Measurements from ENCODE around the gene ZNF256. TPM values are rescaled to one million over a fixed set of nuclear protein-coding genes. Genes with fewer than 3 reads are reported as not detected.

Gene ZNF256
- total and polyA plus RNA-seq, 10 of the 15 experiments (the other 5 are each of a cell fraction or from before 2014, with no cell fraction given): 1.0 to 7.5 (median 4.3) TPM

GRCh38 chr19:57916168-57916995, 31.1 kb downstream of the ZNF256 start, which contains the start of gene ZNF417 (continued):
- peak; percentile 28; the same call in 1 of the 2 replicates for TF ChIP-seq ELK1 (IDR thresholded peaks at IDR 0.05; ENCODE audit: low read depth, low read length)
- peak; percentile 45 for TF ChIP-seq USF1 (IDR thresholded peaks at IDR 0.05; ENCODE audit: borderline replicate concordance, extremely low read length, insufficient read depth, low read depth, low read length)
- peak; percentile 75 for TF ChIP-seq POLR2A (IDR thresholded peaks at IDR 0.05; ENCODE audit: low read depth, low read length)
- peak; percentile 20; the same call in 1 of the 2 replicates for TF ChIP-seq RAD21 (IDR thresholded peaks at IDR 0.05; ENCODE audit: insufficient read depth, low read depth, low read length)
- peak; percentile 96 for TF ChIP-seq RB1 (IDR thresholded peaks at IDR 0.05; ENCODE audit: borderline replicate concordance)
- TF ChIP-seq, protein P1, sequence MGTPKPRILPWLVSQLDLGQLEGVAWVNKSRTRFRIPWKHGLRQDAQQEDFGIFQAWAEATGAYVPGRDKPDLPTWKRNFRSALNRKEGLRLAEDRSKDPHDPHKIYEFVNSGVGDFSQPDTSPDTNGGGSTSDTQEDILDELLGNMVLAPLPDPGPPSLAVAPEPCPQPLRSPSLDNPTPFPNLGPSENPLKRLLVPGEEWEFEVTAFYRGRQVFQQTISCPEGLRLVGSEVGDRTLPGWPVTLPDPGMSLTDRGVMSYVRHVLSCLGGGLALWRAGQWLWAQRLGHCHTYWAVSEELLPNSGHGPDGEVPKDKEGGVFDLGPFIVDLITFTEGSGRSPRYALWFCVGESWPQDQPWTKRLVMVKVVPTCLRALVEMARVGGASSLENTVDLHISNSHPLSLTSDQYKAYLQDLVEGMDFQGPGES (IDR thresholded peaks at IDR 0.05): peak; percentile 30; the same call in 1 of the 2 replicates
- TF ChIP-seq IKZF2 (IDR thresholded peaks at IDR 0.05): 0 out of 4 replicates have a peak, but pooled peaks of 1 of the 2 experiments have one; percentile 32
- peak; percentile 42; the same call in 1 of the 2 replicates for TF ChIP-seq FOXM1 (IDR thresholded peaks at IDR 0.05; ENCODE audit: low read depth, low read length)
- TF ChIP-seq, protein P2, sequence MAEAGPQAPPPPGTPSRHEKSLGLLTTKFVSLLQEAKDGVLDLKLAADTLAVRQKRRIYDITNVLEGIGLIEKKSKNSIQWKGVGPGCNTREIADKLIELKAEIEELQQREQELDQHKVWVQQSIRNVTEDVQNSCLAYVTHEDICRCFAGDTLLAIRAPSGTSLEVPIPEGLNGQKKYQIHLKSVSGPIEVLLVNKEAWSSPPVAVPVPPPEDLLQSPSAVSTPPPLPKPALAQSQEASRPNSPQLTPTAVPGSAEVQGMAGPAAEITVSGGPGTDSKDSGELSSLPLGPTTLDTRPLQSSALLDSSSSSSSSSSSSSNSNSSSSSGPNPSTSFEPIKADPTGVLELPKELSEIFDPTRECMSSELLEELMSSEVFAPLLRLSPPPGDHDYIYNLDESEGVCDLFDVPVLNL (IDR thresholded peaks at IDR 0.05; ENCODE audit: low read depth, low read length): peak; percentile 54; the same call in 1 of the 2 replicates
- peak; percentile 62 for TF ChIP-seq ATF7 (IDR thresholded peaks at IDR 0.05; ENCODE audit: low read depth)
